ENCODE measurements around the gene TMEM178A.

- TF ChIP-seq, protein P1, sequence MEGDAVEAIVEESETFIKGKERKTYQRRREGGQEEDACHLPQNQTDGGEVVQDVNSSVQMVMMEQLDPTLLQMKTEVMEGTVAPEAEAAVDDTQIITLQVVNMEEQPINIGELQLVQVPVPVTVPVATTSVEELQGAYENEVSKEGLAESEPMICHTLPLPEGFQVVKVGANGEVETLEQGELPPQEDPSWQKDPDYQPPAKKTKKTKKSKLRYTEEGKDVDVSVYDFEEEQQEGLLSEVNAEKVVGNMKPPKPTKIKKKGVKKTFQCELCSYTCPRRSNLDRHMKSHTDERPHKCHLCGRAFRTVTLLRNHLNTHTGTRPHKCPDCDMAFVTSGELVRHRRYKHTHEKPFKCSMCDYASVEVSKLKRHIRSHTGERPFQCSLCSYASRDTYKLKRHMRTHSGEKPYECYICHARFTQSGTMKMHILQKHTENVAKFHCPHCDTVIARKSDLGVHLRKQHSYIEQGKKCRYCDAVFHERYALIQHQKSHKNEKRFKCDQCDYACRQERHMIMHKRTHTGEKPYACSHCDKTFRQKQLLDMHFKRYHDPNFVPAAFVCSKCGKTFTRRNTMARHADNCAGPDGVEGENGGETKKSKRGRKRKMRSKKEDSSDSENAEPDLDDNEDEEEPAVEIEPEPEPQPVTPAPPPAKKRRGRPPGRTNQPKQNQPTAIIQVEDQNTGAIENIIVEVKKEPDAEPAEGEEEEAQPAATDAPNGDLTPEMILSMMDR (IDR thresholded peaks at IDR 0.05) = no peak
- no peak for TF ChIP-seq POLR2A (IDR thresholded peaks at IDR 0.05; ENCODE audit: low read depth)
- TF ChIP-seq POLR2AphosphoS5 (IDR thresholded peaks at IDR 0.05) = no peak
These were observed 22.5 kb downstream of the TMEM178A start for GRCh38 chr2:39688181-39688580.

Measured in esophagus muscularis mucosa (tissue), 3 donors.